HG03442 (cell line): ENCODE data around the gene ITGB8.
"Not testable (repeated sequence)": the region's sequence is repeated elsewhere in the genome, so short reads cannot be mapped to it uniquely, and the experiment has no call there.

ENCODE experiments used
- ATAC-seq: cut with Tn5 transposase; IDR thresholded peaks from one replicate; pipeline ENCODE4 v1.9.1; 2021; ENCODE audit warnings: mild to moderate bottlenecking, moderate library complexity; ENCODE audit not compliant: unreplicated experiment

The ITGB8 gene

DNA sequence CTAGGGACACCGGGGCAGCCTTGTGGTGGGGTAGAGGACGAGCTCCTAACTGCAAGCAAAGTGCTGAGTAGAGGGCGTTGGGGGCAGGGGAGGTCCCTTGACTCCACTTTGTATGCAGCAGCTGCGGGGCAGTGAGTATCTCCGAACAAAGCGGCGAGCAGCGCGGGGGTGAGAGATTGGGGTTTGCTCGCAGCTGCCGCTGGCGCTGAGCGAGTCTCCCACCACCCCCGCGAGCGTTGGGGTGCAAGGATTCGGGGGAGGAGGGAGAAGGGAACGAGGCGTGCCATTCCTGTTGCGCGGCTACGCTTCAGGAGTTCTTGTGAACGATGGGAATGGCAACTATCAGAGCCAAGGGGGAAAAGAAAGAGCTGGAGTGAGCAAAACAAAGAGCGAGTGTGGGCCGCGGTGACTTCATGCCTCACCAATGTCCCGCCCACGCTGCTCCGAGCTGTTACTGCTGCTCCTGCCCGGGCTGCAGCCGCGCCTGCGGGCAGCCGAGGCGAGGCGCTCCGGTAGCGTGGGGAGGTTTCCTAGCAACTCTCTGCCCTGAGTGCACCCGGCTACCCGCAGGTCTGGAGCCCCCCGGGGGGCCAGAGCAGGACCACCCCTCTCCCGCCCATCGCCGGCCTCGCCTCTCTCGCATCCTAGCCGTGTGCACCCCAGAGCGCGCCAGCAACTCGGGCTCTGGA, at the start of gene ITGB8:
Gene ITGB8, plus strand, starts transcription at position 662 of the 689 bp plus-strand sequence. CDS start 907 bp downstream, outside the sequence.
- ATAC-seq: peak; percentile 72

DNA sequence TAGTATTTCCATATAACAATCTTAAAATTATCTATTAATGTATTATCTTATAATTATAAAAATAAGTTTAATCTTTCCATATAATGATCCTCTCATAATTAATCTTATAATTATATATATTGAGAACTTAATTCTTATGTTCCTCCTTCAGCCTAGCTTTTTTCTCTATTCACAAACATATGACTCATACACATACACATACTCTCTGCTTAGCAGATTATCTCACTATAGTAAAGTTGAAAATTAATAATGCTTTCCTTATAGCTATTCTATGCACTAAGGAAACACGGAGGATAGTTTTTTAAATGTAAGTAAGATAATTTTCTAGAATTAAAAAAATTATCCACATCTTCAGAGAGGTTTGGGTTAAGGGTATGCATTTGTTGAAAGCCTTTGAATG, 47.7 kb upstream of the ITGB8 start:
- no peak for ATAC-seq

DNA sequence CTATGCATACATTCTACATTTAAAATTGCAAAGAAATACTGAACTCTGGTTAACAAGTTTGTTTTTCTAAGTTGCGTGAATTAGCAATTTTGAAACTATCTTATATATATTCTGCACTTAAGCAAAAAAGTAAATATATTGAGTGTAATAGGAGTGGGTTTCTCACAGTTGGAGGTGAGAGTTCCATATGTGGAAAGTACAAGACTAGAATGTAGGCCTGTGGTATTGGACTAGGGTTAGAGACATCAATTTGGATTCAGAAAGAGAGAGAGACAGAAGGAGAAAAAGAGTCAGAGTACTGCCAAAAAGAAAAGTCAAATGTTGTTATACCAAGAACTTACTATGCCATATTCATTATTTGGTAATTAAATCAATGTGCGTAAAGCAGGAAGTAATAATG, 47.3 kb upstream of the ITGB8 start:
- ATAC-seq: no peak

- peak; percentile 53 for ATAC-seq
Measured at GRCh38 chr7:20284003-20284770, 46.5 kb upstream of the ITGB8 start.

- ATAC-seq: no peak
Measured at GRCh38 chr7:20284771-20285143, 45.9 kb upstream of the ITGB8 start.

- no peak for ATAC-seq
Measured at GRCh38 chr7:20287317-20287716, 43.4 kb upstream of the ITGB8 start.

- no peak for ATAC-seq
Measured at GRCh38 chr7:20288036-20288435, 42.7 kb upstream of the ITGB8 start.

DNA sequence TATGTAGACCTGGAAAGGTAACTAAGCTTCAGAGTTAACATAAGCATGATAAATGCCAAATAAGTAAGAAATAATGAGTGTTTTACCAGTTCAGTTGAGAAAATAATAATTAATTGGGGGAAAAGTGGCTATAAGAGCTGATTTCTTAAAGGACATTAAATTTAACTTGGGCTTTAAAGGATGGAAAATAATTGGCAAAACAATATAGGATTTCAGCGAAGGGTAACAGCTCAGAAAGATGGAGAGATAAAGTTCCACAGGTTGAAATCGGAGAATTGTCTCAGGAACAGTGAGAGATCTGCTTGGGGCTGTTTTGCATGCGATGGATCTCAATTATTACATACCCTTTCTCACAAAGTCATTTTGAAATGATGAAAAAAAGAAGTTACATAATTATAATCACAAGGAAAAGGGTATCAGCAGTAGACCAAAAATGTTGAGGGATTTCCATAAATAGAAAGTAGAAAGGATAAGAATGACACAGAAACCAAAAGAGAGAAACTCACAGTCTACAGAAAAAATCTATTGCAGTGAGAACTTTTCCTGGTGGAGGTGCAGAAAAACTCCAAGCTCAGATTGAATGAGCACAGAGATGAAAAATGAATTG, 40.1 kb upstream of the ITGB8 start:
- ATAC-seq: no peak

DNA sequence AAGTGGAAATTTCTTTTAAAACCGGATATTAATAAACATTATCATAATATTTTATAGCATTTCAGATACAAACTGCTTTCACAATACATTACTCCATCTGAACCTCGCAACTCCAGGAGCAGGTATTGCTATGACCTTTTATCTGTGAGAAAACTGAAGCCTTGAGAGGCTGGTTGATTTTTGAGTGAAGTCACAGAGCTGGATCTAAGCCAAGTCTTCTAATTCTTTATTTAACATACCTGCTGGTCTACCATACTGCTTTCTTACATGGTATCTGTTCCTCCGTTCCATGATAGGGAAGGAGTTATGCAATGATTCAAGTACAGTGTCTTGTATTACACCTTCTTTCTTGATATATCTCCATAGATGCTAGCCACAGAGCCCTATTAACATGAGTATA, 37.4 kb upstream of the ITGB8 start:
- no peak for ATAC-seq

GRCh38 chr7:20296444-20296843, 34.3 kb upstream of the ITGB8 start:
- ATAC-seq: no peak

DNA sequence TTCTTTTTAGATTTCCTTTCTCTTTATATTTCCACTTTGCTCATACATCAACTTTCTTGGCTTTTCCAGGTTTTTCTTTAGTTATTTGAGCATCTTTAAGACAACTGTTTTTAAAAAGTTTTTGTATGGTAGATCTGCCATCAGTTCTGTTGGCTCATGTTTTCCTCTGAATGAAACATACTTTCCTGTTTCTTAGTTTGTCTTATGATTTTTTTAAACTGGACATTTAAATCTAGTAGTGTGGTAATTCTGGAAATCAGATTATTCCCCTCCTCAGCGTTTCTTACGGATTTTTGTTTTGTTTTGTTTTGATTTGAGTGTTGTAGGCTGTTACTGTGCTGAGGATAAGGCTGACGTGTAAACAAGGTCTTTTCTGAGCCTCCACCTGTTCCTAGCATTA, 33.8 kb upstream of the ITGB8 start:
- no peak for ATAC-seq

DNA sequence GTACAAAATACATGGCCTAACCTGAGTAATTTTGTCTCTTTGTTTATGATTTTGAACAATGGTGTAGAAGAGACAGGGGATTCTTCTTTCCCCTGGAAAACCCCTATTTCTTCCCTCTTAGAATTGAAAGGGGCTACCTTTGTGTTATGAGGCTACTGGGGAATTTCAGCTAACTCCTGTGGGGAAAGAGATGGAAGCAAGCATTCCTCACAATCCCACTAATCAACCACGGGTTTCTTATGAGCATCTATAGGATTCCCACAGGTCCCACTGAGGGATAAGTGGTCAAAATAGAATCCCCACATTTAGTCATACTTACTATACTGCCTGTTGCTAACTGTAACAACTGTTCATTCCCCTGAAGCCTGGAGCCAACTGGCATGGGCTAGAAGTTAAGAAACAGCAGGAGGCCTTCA, 32.2 kb upstream of the ITGB8 start:
- peak; percentile 31 for ATAC-seq

DNA sequence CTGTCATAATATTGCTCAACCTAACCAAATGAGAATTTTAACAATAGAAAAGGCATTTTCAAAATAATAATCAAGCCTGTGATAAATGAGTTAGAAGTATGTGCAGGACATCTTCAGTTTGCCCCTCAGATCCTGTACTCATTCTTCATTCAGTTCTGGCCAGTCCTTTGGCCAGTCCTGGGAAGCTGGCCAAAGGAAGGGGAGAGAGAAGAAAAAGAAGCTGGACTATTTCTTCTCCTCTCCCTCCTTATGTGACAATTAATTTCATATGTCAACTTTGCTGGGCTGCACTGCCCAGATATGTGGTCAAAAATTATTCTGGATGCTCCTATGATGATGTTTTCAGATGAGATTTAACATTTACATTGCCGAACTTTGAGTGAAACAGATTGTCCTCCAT, 31.6 kb upstream of the ITGB8 start:
- ATAC-seq: no peak

GRCh38 chr7:20299647-20300312, 30.9 kb upstream of the ITGB8 start:
- peak; percentile 45 for ATAC-seq

GRCh38 chr7:20301311-20301939, 29.3 kb upstream of the ITGB8 start:
- ATAC-seq: peak; percentile 54

- ATAC-seq: not testable (repeated sequence)
Measured at GRCh38 chr7:20302300-20302699, 28.4 kb upstream of the ITGB8 start.

DNA sequence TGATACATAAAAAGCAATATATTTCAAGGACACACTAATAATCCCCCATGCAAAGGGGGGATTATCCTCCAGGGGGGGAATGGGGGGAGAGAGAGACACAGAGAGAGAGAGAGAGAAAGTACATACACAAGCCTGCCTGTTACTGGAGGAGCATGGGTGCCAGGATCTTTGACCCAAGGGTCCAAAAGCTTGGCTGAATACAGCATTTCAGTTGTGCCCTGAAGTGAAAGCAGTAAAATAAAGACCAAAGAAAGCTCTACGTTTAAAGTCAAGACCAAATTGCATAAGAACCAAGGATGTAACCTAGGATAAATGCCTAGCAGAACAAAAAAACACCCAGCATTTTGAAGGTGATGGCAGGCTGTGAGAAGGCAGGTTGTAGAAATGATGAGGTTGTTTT, 27.8 kb upstream of the ITGB8 start:
- ATAC-seq: no peak

DNA sequence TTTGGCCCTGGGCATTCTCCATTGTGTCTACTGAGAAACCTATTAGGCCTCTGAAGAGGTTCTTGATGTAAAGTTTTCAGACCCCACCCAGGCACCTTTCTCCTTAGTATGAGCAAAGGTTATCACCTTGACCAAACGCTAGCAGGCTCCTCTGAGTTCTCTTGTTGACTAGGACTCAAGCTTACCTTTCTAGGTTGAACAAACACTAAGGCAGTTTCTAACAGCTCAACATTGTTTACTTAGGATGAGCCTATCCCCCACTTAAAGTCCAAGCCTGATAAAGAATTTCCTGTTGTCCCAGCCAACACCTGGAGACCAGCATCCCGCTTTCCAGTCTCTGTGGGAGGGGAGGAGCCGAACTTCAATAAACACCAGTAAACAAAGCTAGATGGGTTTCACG, 26.3 kb upstream of the ITGB8 start:
- no peak for ATAC-seq

DNA sequence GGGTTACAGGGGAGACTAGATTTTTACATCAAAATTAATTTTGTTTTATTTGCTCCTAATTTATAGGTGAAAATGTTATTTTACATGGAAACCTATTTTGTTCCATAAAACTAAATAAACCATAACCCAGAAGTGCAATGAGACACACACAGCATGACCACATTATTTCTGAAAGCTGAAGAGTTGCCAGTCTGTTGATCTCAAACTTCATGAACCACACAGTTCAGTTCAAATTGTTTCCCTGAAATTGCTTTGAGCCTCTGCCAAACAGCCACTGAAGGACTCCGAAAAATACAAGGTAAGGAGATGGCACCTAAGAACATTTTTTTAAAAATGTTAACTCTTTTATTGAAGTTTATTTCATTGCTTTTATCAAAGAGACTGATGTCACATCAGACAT, 25.0 kb upstream of the ITGB8 start:
- ATAC-seq: no peak

GRCh38 chr7:20306180-20306946, 24.3 kb upstream of the ITGB8 start:
- no peak for ATAC-seq
